WTC11 (cell line): ENCODE measurements around the gene DIAPH1. TPM values are rescaled to one million over a fixed set of nuclear protein-coding genes. Genes with fewer than 3 reads are reported as not detected.

Experiments
- ATAC-seq: fragments of 200-7000 bp; cut with Tn5 transposase; 2 replicates; pipeline ENCODE4 v1.10.0; 2021; ENCODE audit warnings: mild to moderate bottlenecking, moderate library complexity
- CTCF ChIA-PET: fragments of 300-600 bp; sonication (Branson Sonifier 250); formaldehyde crosslinking; loops from one replicate; lab custom pipeline; 2021; ENCODE audit warnings: antibody characterized with exemption; lab: Charles Lee
- POLR2A ChIA-PET: fragments of 350-600 bp; sonication (Branson Sonifier 250); formaldehyde crosslinking; loops from one replicate; lab custom pipeline; 2021; ENCODE audit warnings: antibody characterized with exemption; lab: Charles Lee
- DNase-seq: peaks from one replicate; pipeline ENCODE4 v3.0.0; 2021; ENCODE audit warnings: low spot score
- H3K27ac Mint-ChIP-seq: 2 replicates; pipeline ENCODE4 v1.8.0; 2021; ENCODE audit warnings: mixed read lengths
- H3K27me3 Mint-ChIP-seq: 2 replicates; pipeline ENCODE4 v1.8.0; 2021; ENCODE audit warnings: low read depth, mild to moderate bottlenecking, moderate library complexity, mixed read lengths
- H3K36me3 Mint-ChIP-seq: 2 replicates; pipeline ENCODE4 v1.8.0; 2021; ENCODE audit warnings: mixed read lengths
- H3K4me1 Mint-ChIP-seq: 2 replicates; pipeline ENCODE4 v1.8.0; 2022; ENCODE audit warnings: mixed read lengths
- H3K4me3 Mint-ChIP-seq: 2 replicates; pipeline ENCODE4 v1.8.0; 2021; ENCODE audit warnings: mild to moderate bottlenecking, moderate library complexity, mixed read lengths
- H3K9me3 Mint-ChIP-seq: 2 replicates; pipeline ENCODE4 v1.8.0; 2021; ENCODE audit warnings: mixed read lengths
- CBFB ChIP-seq: sonication (generic); formaldehyde crosslinking; IDR thresholded peaks from 2 replicates; pipeline ENCODE4 v1.8.1; 2022; ENCODE audit warnings: mild to moderate bottlenecking, low read depth, missing genetic modification reagents
- CREM ChIP-seq: sonication (generic); formaldehyde crosslinking; IDR thresholded peaks from 2 replicates; pipeline ENCODE4 v1.8.1; 2022; ENCODE audit warnings: mild to moderate bottlenecking, missing genetic modification reagents, moderate library complexity
- ESRRA ChIP-seq: sonication (generic); formaldehyde crosslinking; IDR thresholded peaks from 2 replicates; pipeline ENCODE4 v1.8.1; 2022; ENCODE audit warnings: mild to moderate bottlenecking, missing genetic modification reagents, borderline replicate concordance
- FOXJ3 ChIP-seq: sonication (generic); formaldehyde crosslinking; IDR thresholded peaks from 2 replicates; pipeline ENCODE4 v1.9.0; 2021; ENCODE audit warnings: missing genetic modification reagents, mild to moderate bottlenecking, borderline replicate concordance
- MXD4 ChIP-seq: fragments of 250-450 bp; sonication (Bioruptor Pico); IDR thresholded peaks from 2 replicates; pipeline ENCODE4 v1.8.0; 2021; ENCODE audit warnings: mild to moderate bottlenecking, moderate library complexity, borderline replicate concordance
- RORB ChIP-seq: fragments of 250-450 bp; sonication (Bioruptor Pico); IDR thresholded peaks from 2 replicates; pipeline ENCODE4 v1.9.0; 2021; ENCODE audit warnings: mild to moderate bottlenecking
- SMAD3 ChIP-seq: sonication (generic); formaldehyde crosslinking; IDR thresholded peaks from 2 replicates; pipeline ENCODE4 v1.8.0; 2022; ENCODE audit warnings: missing genetic modification reagents, mild to moderate bottlenecking, borderline replicate concordance
- SMAD4 ChIP-seq: sonication (generic); formaldehyde crosslinking; IDR thresholded peaks from 2 replicates; pipeline ENCODE4 v1.8.0; 2022; ENCODE audit warnings: mild to moderate bottlenecking, missing genetic modification reagents
- TCF7 ChIP-seq: sonication (generic); formaldehyde crosslinking; IDR thresholded peaks from 2 replicates; pipeline ENCODE4 v1.8.0; 2022; ENCODE audit warnings: mild to moderate bottlenecking, low read depth, missing genetic modification reagents, moderate library complexity
- TP53 ChIP-seq: sonication (generic); formaldehyde crosslinking; IDR thresholded peaks from 2 replicates; pipeline ENCODE4 v1.8.1; 2023; ENCODE audit warnings: mild to moderate bottlenecking, missing genetic modification reagents
- ZNF263 ChIP-seq: sonication (generic); formaldehyde crosslinking; IDR thresholded peaks from 2 replicates; pipeline ENCODE4 v1.8.1; 2022; ENCODE audit warnings: low read depth, mild to moderate bottlenecking, moderate library complexity, missing genetic modification reagents
- total RNA-seq: library from RNA; stranded (reverse); gene quantifications from 3 replicates; pipeline ENCODE4 v1.2.3, GENCODE V29; 2021
- TF ChIP-seq, protein P1 (sequence below): sonication (generic); formaldehyde crosslinking; conservative IDR thresholded peaks from 2 replicates; pipeline ENCODE4 v1.8.1; 2022; ENCODE audit warnings: mild to moderate bottlenecking, missing genetic modification reagents
- TF ChIP-seq, protein P2 (sequence below): fragments of 250-450 bp; sonication (Bioruptor Pico); IDR thresholded peaks from 2 replicates; pipeline ENCODE4 v1.9.0; 2021; ENCODE audit warnings: moderate library complexity, mild to moderate bottlenecking, inconsistent platforms, borderline replicate concordance
- TF ChIP-seq, protein P3 (sequence below): fragments of 250-450 bp; sonication (Bioruptor Pico); IDR thresholded peaks from 2 replicates; pipeline ENCODE4 v1.9.0; 2021; ENCODE audit warnings: mild to moderate bottlenecking, borderline replicate concordance
- TF ChIP-seq, protein P4 (sequence below): sonication (generic); formaldehyde crosslinking; IDR thresholded peaks from 2 replicates; pipeline ENCODE4 v1.8.0; 2023; ENCODE audit warnings: missing genetic modification reagents
- TF ChIP-seq, protein P5 (sequence below): sonication (generic); formaldehyde crosslinking; conservative IDR thresholded peaks from 2 replicates; pipeline ENCODE4 v1.8.1; 2023; ENCODE audit warnings: mild to moderate bottlenecking, low read depth, missing genetic modification reagents, moderate library complexity
- TF ChIP-seq, protein P6 (sequence below): sonication (generic); formaldehyde crosslinking; IDR thresholded peaks from 2 replicates; pipeline ENCODE4 v1.8.1; 2023; ENCODE audit warnings: mild to moderate bottlenecking, missing genetic modification reagents, borderline replicate concordance
- TF ChIP-seq, protein P7 (sequence below): sonication (generic); formaldehyde crosslinking; IDR thresholded peaks from 2 replicates; pipeline ENCODE4 v1.8.1; 2023; ENCODE audit warnings: mild to moderate bottlenecking, moderate library complexity, missing genetic modification reagents

The DIAPH1 gene
- total RNA-seq, 1 experiment from 2014 or later: 109 TPM

DNA sequence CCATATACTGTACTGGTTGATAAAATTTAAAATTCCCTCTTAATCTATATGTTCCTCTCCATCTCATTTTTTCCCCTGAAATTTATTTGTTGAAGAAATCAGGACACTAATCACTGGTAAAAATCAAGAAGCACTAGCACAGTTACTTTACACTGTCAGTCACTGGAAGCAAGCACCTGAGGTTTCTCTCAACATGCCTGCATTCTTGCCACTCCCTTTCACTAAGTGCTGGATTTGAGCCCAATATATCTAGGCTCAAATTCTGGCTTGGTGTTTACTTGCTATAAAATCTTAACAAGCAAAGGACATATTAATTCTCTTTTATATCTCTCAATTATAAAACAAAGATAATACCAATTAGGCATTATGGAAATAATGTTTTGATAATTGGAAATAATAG is 58.6 kb downstream of the DIAPH1 start:
- no peak for DNase-seq
- Mint-ChIP-seq H3K4me3 (peak overlapping the region; percentile 64), H3K27ac (peak overlapping the region; percentile 97), H3K27me3 (no peaks in the 10 kb centered on the region), H3K36me3 (peaks cover 14% of the 10 kb centered on the region), H3K9me3 (peaks cover 4% of the 10 kb centered on the region; the same call in 1 of the 2 replicates), H3K4me1 (peaks cover 42% of the 10 kb centered on the region)
- ChIA-PET POLR2A (interaction anchor here (0.6 kb wide), 1 partner anchor 139 kb away, joined by 3 read pairs; the partner anchor contains the start of gene PCDHGA11), CTCF (interaction anchor here (0.6 to 2.0 kb wide), 39 partner anchors 10 to 438 kb away, joined by 3 to 43 read pairs (median 5); partner anchors contain the start of genes HDAC3, PCDHB11, PCDHB14 and PCDHB15)
- no peak for TF ChIP-seq TP53 (CRISPR knock-in tag)
- TF ChIP-seq, protein P1, sequence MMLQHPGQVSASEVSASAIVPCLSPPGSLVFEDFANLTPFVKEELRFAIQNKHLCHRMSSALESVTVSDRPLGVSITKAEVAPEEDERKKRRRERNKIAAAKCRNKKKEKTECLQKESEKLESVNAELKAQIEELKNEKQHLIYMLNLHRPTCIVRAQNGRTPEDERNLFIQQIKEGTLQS (CRISPR knock-in tag): no peak
- TF ChIP-seq TCF7 (CRISPR knock-in tag): no peak
- TF ChIP-seq, protein P2, sequence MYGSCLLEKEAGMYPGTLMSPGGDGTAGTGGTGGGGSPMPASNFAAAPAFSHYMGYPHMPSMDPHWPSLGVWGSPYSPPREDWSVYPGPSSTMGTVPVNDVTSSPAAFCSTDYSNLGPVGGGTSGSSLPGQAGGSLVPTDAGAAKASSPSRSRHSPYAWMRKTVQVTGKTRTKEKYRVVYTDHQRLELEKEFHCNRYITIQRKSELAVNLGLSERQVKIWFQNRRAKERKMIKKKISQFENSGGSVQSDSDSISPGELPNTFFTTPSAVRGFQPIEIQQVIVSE (CRISPR knock-in tag): no peak
- TF ChIP-seq, protein P3, sequence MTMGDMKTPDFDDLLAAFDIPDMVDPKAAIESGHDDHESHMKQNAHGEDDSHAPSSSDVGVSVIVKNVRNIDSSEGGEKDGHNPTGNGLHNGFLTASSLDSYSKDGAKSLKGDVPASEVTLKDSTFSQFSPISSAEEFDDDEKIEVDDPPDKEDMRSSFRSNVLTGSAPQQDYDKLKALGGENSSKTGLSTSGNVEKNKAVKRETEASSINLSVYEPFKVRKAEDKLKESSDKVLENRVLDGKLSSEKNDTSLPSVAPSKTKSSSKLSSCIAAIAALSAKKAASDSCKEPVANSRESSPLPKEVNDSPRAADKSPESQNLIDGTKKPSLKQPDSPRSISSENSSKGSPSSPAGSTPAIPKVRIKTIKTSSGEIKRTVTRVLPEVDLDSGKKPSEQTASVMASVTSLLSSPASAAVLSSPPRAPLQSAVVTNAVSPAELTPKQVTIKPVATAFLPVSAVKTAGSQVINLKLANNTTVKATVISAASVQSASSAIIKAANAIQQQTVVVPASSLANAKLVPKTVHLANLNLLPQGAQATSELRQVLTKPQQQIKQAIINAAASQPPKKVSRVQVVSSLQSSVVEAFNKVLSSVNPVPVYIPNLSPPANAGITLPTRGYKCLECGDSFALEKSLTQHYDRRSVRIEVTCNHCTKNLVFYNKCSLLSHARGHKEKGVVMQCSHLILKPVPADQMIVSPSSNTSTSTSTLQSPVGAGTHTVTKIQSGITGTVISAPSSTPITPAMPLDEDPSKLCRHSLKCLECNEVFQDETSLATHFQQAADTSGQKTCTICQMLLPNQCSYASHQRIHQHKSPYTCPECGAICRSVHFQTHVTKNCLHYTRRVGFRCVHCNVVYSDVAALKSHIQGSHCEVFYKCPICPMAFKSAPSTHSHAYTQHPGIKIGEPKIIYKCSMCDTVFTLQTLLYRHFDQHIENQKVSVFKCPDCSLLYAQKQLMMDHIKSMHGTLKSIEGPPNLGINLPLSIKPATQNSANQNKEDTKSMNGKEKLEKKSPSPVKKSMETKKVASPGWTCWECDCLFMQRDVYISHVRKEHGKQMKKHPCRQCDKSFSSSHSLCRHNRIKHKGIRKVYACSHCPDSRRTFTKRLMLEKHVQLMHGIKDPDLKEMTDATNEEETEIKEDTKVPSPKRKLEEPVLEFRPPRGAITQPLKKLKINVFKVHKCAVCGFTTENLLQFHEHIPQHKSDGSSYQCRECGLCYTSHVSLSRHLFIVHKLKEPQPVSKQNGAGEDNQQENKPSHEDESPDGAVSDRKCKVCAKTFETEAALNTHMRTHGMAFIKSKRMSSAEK: no peak
- ATAC-seq: no peak

DNA sequence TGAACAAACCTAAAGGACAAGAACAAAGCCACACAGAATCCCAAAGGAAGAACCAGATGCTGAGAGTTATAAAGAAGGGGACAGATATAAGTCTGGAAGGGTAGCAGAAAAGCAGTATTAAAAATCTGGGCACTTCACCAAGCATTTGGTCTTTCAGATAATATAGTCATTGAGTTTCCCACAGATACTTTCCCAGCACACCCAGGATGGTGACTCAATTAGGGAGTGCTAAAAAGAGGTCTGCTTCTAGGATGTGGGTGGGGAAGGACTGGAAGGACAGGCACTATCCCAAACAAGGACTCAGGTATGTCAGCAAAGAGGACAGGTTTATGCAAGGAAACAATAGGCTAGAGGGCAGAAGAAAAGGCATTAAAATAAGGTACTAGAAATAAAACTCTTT is 59.3 kb downstream of the DIAPH1 start:
- H3K27ac Mint-ChIP-seq: peak overlapping the region; percentile 97
- no peak overlapping the region for H3K4me3 Mint-ChIP-seq
- no peak for ATAC-seq
- H3K9me3 Mint-ChIP-seq: peaks cover 4% of the 10 kb centered on the region; the same call in 1 of the 2 replicates
- peaks cover 14% of the 10 kb centered on the region for H3K36me3 Mint-ChIP-seq
- H3K27me3 Mint-ChIP-seq: no peaks in the 10 kb centered on the region
- peaks cover 40% of the 10 kb centered on the region for H3K4me1 Mint-ChIP-seq
- ChIA-PET POLR2A (no interaction called here), CTCF (interaction anchor here (0.7 to 4.3 kb wide), 7 partner anchors 34 to 360 kb away, joined by 3 to 60 read pairs (median 31); partner anchors contain the start of genes PCDHB11, PCDHB14, PCDHGA10 and PCDHGB6)
- no peak for DNase-seq
- TF ChIP-seq RORB (CRISPR knock-in tag) (no peak), MXD4 (CRISPR knock-in tag) (no peak), FOXJ3 (no peak), CREM (CRISPR knock-in tag) (no peak), ESRRA (CRISPR knock-in tag) (no peak), SMAD4 (no peak), CBFB (CRISPR knock-in tag) (no peak), SMAD3 (CRISPR knock-in tag) (no peak), ZNF263 (no peak)
- TF ChIP-seq, protein P4, sequence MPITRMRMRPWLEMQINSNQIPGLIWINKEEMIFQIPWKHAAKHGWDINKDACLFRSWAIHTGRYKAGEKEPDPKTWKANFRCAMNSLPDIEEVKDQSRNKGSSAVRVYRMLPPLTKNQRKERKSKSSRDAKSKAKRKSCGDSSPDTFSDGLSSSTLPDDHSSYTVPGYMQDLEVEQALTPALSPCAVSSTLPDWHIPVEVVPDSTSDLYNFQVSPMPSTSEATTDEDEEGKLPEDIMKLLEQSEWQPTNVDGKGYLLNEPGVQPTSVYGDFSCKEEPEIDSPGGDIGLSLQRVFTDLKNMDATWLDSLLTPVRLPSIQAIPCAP: no peak
- TF ChIP-seq, protein P5, sequence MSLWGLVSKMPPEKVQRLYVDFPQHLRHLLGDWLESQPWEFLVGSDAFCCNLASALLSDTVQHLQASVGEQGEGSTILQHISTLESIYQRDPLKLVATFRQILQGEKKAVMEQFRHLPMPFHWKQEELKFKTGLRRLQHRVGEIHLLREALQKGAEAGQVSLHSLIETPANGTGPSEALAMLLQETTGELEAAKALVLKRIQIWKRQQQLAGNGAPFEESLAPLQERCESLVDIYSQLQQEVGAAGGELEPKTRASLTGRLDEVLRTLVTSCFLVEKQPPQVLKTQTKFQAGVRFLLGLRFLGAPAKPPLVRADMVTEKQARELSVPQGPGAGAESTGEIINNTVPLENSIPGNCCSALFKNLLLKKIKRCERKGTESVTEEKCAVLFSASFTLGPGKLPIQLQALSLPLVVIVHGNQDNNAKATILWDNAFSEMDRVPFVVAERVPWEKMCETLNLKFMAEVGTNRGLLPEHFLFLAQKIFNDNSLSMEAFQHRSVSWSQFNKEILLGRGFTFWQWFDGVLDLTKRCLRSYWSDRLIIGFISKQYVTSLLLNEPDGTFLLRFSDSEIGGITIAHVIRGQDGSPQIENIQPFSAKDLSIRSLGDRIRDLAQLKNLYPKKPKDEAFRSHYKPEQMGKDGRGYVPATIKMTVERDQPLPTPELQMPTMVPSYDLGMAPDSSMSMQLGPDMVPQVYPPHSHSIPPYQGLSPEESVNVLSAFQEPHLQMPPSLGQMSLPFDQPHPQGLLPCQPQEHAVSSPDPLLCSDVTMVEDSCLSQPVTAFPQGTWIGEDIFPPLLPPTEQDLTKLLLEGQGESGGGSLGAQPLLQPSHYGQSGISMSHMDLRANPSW (CRISPR knock-in tag): no peak
- TF ChIP-seq, protein P6, sequence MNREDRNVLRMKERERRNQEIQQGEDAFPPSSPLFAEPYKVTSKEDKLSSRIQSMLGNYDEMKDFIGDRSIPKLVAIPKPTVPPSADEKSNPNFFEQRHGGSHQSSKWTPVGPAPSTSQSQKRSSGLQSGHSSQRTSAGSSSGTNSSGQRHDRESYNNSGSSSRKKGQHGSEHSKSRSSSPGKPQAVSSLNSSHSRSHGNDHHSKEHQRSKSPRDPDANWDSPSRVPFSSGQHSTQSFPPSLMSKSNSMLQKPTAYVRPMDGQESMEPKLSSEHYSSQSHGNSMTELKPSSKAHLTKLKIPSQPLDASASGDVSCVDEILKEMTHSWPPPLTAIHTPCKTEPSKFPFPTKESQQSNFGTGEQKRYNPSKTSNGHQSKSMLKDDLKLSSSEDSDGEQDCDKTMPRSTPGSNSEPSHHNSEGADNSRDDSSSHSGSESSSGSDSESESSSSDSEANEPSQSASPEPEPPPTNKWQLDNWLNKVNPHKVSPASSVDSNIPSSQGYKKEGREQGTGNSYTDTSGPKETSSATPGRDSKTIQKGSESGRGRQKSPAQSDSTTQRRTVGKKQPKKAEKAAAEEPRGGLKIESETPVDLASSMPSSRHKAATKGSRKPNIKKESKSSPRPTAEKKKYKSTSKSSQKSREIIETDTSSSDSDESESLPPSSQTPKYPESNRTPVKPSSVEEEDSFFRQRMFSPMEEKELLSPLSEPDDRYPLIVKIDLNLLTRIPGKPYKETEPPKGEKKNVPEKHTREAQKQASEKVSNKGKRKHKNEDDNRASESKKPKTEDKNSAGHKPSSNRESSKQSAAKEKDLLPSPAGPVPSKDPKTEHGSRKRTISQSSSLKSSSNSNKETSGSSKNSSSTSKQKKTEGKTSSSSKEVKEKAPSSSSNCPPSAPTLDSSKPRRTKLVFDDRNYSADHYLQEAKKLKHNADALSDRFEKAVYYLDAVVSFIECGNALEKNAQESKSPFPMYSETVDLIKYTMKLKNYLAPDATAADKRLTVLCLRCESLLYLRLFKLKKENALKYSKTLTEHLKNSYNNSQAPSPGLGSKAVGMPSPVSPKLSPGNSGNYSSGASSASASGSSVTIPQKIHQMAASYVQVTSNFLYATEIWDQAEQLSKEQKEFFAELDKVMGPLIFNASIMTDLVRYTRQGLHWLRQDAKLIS (CRISPR knock-in tag): no peak
- TF ChIP-seq, protein P7, sequence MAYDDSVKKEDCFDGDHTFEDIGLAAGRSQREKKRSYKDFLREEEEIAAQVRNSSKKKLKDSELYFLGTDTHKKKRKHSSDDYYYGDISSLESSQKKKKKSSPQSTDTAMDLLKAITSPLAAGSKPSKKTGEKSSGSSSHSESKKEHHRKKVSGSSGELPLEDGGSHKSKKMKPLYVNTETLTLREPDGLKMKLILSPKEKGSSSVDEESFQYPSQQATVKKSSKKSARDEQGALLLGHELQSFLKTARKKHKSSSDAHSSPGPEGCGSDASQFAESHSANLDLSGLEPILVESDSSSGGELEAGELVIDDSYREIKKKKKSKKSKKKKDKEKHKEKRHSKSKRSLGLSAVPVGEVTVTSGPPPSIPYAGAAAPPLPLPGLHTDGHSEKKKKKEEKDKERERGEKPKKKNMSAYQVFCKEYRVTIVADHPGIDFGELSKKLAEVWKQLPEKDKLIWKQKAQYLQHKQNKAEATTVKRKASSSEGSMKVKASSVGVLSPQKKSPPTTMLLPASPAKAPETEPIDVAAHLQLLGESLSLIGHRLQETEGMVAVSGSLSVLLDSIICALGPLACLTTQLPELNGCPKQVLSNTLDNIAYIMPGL (CRISPR knock-in tag): no peak
